Measurements from ENCODE around the gene NT5C2.

DNA sequence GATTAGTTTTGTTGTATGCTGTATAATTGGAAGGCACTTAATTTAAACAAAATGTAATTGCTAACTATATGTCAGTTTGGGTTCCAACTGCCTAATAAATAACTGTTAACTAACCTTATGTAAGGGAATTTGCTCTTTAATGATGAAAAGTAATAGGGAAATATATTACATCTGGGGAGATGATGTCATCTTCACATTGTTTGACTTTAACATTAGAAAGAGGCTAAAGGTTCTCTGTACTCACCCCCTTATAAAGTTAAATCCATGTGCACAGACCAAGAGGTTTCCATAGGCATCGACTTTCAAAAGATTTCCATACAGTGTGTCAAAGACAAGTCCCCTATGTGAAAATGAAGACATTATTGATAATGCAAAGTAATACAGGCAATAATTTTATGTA is 87.6 kb downstream of the NT5C2 start:
- TF ChIP-seq, protein P1, sequence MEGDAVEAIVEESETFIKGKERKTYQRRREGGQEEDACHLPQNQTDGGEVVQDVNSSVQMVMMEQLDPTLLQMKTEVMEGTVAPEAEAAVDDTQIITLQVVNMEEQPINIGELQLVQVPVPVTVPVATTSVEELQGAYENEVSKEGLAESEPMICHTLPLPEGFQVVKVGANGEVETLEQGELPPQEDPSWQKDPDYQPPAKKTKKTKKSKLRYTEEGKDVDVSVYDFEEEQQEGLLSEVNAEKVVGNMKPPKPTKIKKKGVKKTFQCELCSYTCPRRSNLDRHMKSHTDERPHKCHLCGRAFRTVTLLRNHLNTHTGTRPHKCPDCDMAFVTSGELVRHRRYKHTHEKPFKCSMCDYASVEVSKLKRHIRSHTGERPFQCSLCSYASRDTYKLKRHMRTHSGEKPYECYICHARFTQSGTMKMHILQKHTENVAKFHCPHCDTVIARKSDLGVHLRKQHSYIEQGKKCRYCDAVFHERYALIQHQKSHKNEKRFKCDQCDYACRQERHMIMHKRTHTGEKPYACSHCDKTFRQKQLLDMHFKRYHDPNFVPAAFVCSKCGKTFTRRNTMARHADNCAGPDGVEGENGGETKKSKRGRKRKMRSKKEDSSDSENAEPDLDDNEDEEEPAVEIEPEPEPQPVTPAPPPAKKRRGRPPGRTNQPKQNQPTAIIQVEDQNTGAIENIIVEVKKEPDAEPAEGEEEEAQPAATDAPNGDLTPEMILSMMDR (IDR thresholded peaks at IDR 0.05; ENCODE audit: low read depth, low read length), result no peak
- no peak for TF ChIP-seq POLR2A (IDR thresholded peaks at IDR 0.05; ENCODE audit: extremely low read depth, insufficient read length)

All from NB4 (cell line).